IMR-90 (cell line): Measurements from ENCODE around the gene PTP4A2. TPM values are rescaled to one million over a fixed set of nuclear protein-coding genes. Genes with fewer than 3 reads are reported as not detected.

Experiments used
- ATAC-seq: fragments of 200-7000 bp; cut with Tn5 transposase; 2 replicates; pipeline ENCODE4 v1.9.1; 2020; ENCODE audit warnings: low read depth, mild to moderate bottlenecking, moderate library complexity
- BruUV-seq: library from RNA; stranded (reverse); fragments of 400-500 nt; replicated peaks from 2 replicates; lab custom pipeline; 2021; lab: Mats Ljungman, UMichigan
- CTCF ChIA-PET: fragments of 300-600 bp; formaldehyde crosslinking; extraction: SDS; loops from one replicate; lab custom pipeline; 2021; ENCODE audit warnings: antibody characterized with exemption; lab: Yijun Ruan, JAX
- POLR2A ChIA-PET: fragments of 300-600 bp; sonication (Branson Sonifier 250); formaldehyde crosslinking; loops from one replicate; lab custom pipeline; 2022; ENCODE audit warnings: antibody characterized with exemption; ENCODE audit not compliant: unreplicated experiment; lab: Charles Lee
- DNase-seq: peaks from one replicate; pipeline ENCODE4 v3.0.0; 2013
- H2AFZ ChIP-seq: replicated peaks from 2 replicates; pipeline ENCODE3; 2013; ENCODE audit warnings: low read length, mild to moderate bottlenecking; ENCODE audit not compliant: poor library complexity
- H2AK5ac ChIP-seq: 2 replicates; pipeline ENCODE4 v1.6.1; 2013; ENCODE audit warnings: low read depth, low read length, inconsistent platforms
- H2AK9ac ChIP-seq: replicated peaks from 2 replicates; pipeline ENCODE3; 2013; ENCODE audit warnings: mild to moderate bottlenecking, low read depth, low read length, moderate library complexity; ENCODE audit not compliant: poor library complexity
- H2BK120ac ChIP-seq: 2 replicates; pipeline ENCODE4 v1.6.1; 2013; ENCODE audit warnings: low read depth, low read length, inconsistent platforms
- H2BK15ac ChIP-seq: 3 replicates; pipeline ENCODE4 v1.6.1; 2013; ENCODE audit warnings: low read depth, low read length, inconsistent platforms
- H2BK20ac ChIP-seq: 2 replicates; pipeline ENCODE4 v1.6.1; 2013; ENCODE audit warnings: low read depth, mild to moderate bottlenecking, inconsistent platforms, low read length, moderate library complexity
- H2BK5ac ChIP-seq: 2 replicates; pipeline ENCODE4 v1.6.1; 2013; ENCODE audit warnings: mild to moderate bottlenecking, low read depth, low read length, inconsistent platforms; ENCODE audit not compliant: poor library complexity, severe bottlenecking
- H3K14ac ChIP-seq: replicated peaks from 2 replicates; pipeline ENCODE4 v1.6.1; 2013; ENCODE audit warnings: low read depth, low read length, inconsistent platforms
- H3K18ac ChIP-seq: 2 replicates; pipeline ENCODE4 v1.6.1; 2013; ENCODE audit warnings: low read depth, low read length, control low read depth
- H3K23ac ChIP-seq: 2 replicates; pipeline ENCODE4 v1.6.1; 2013; ENCODE audit warnings: low read depth, low read length, inconsistent platforms
- H3K27ac ChIP-seq: 2 replicates; pipeline ENCODE4 v1.5.1; 2013; ENCODE audit warnings: mild to moderate bottlenecking, control low read depth, low read length; ENCODE audit not compliant: insufficient read depth
- H3K27me3 ChIP-seq: 2 replicates; pipeline ENCODE4 v1.6.1; 2013; ENCODE audit warnings: low read length; ENCODE audit not compliant: control insufficient read depth, insufficient read depth
- H3K36me3 ChIP-seq: 2 replicates; pipeline ENCODE4 v1.6.1; 2013; ENCODE audit warnings: low read length, mixed read lengths; ENCODE audit not compliant: control insufficient read depth, insufficient read depth
- H3K4ac ChIP-seq: 2 replicates; pipeline ENCODE4 v1.6.1; 2013; ENCODE audit warnings: low read depth, low read length, inconsistent platforms
- H3K4me1 ChIP-seq: 2 replicates; pipeline ENCODE4 v1.6.1; 2013; ENCODE audit warnings: low read length, mixed read lengths; ENCODE audit not compliant: control insufficient read depth, insufficient read depth
- H3K4me2 ChIP-seq: 2 replicates; pipeline ENCODE4 v1.6.1; 2013; ENCODE audit warnings: low read depth, mild to moderate bottlenecking, control low read depth, low read length, moderate library complexity
- H3K4me3 ChIP-seq: 2 replicates; pipeline ENCODE4 v1.5.1; 2013; ENCODE audit warnings: low read depth, mild to moderate bottlenecking, control low read depth, low read length, moderate library complexity; ENCODE audit not compliant: insufficient read depth
- H3K56ac ChIP-seq: 2 replicates; pipeline ENCODE4 v1.6.1; 2013; ENCODE audit warnings: low read length, inconsistent platforms; ENCODE audit not compliant: insufficient read depth; ENCODE audit errors: extremely low read depth
- H3K79me1 ChIP-seq, 2 experiments: 2 replicates each; pipeline ENCODE4 v1.6.1; 2013; ENCODE audit warnings: low read length in 2 of 2, inconsistent platforms in 1 of 2, low read depth in 1 of 2
- H3K9ac ChIP-seq: 2 replicates; pipeline ENCODE4 v1.6.1; 2013; ENCODE audit warnings: low read depth, low read length, control low read depth
- H3K9me1 ChIP-seq: 2 replicates; pipeline ENCODE4 v1.6.1; 2013; ENCODE audit warnings: low read length, inconsistent platforms; ENCODE audit not compliant: insufficient read depth
- H3K9me3 ChIP-seq: 2 replicates; pipeline ENCODE4 v1.6.1; 2013; ENCODE audit warnings: low read length; ENCODE audit not compliant: control insufficient read depth, insufficient read depth
- H4K20me1 ChIP-seq: 2 replicates; pipeline ENCODE4 v1.6.1; 2013; ENCODE audit warnings: low read length, inconsistent platforms; ENCODE audit not compliant: insufficient read depth
- H4K5ac ChIP-seq: 2 replicates; pipeline ENCODE4 v1.6.1; 2013; ENCODE audit warnings: mild to moderate bottlenecking, low read depth, low read length, control low read depth
- H4K8ac ChIP-seq, 2 experiments: 2 replicates each; pipeline ENCODE4 v1.6.1; 2013; ENCODE audit warnings: low read depth in 2 of 2, low read length in 2 of 2, control low read depth in 1 of 2, inconsistent platforms in 1 of 2
- H4K91ac ChIP-seq: 2 replicates; pipeline ENCODE4 v1.6.1; 2013; ENCODE audit warnings: low read depth, low read length, inconsistent platforms; ENCODE audit not compliant: insufficient read depth
- BHLHE40 ChIP-seq: fragments of 150-350 bp; IDR thresholded peaks from 2 replicates; pipeline ENCODE4 v1.6.1; 2016; ENCODE audit warnings: mild to moderate bottlenecking, low read depth, low read length
- CHD1 ChIP-seq: IDR thresholded peaks from 2 replicates; pipeline ENCODE4 v1.6.1; 2012; ENCODE audit warnings: low read depth, low read length, improper control_type of control experiment
- ELK1 ChIP-seq: fragments of 150-350 bp; IDR thresholded peaks from 2 replicates; pipeline ENCODE4 v1.6.1; 2016; ENCODE audit warnings: low read depth, mild to moderate bottlenecking, low read length, moderate library complexity, borderline replicate concordance
- MXI1 ChIP-seq: IDR thresholded peaks from 2 replicates; pipeline ENCODE4 v1.6.1; 2012; ENCODE audit warnings: low read depth, mild to moderate bottlenecking, low read length, moderate library complexity, borderline replicate concordance
- POLR2A ChIP-seq: IDR thresholded peaks from 2 replicates; pipeline ENCODE4 v1.6.1; 2012; ENCODE audit warnings: mild to moderate bottlenecking, low read depth, low read length
- RAD21 ChIP-seq: IDR thresholded peaks from 2 replicates; pipeline ENCODE4 v1.6.1; 2012; ENCODE audit warnings: low read length, improper control_type of control experiment
- RFX5 ChIP-seq: IDR thresholded peaks from 2 replicates; pipeline ENCODE4 v1.8.0; 2012; ENCODE audit warnings: low read depth, mild to moderate bottlenecking, low read length, moderate library complexity
- SMC3 ChIP-seq: fragments of 150-350 bp; IDR thresholded peaks from 2 replicates; pipeline ENCODE4 v1.6.1; 2016; ENCODE audit warnings: low read depth, mild to moderate bottlenecking, antibody characterized with exemption, low read length, moderate library complexity
- WGBS, 2 experiments: methylation state at CpG; one replicate each; pipeline versions ENCODE4 v1.1.5 to v1.1.7; 2013; ENCODE audit warnings: missing lambda C conversion rate in 2 of 2; ENCODE audit not compliant: insufficient read length in 1 of 2; ENCODE audit errors: extremely low coverage in 2 of 2; 5-methylcytosine and 5-hydroxymethylcytosine counted together
- dilution Hi-C: fragments of 300-500 bp; cut with HindIII; formaldehyde crosslinking; loops from one replicate; pipeline ENCODE4 v1.14.3; 2018; ENCODE audit warnings: low sequenced_read_pairs; ENCODE audit not compliant: unreplicated experiment
- in situ Hi-C: fragments of 300-500 bp; cut with MboI; formaldehyde crosslinking; loops from 3 replicates; pipeline ENCODE4 v1.14.3; 2019; ENCODE audit warnings: low sequenced_read_pairs, inconsistent platforms, mixed read lengths
- intact Hi-C: fragments of 100-400 bp; cut with micrococcal nuclease; formaldehyde crosslinking; loops from 2 replicates; pipeline ENCODE4 v1.10.0; 2022
- polyA plus RNA-seq, 3 experiments: library from polyadenylated mRNA; depleted of rRNA; stranded (reverse); fragments of >200 nt; gene quantifications; 2 replicates each; pipeline ENCODE4 v1.2.3, GENCODE V29; 2012; ENCODE audit warnings: low replicate concordance in 1 of 3
- total RNA-seq: library from RNA; depleted of rRNA; stranded (reverse); fragments of >200 nt; gene quantifications from 2 replicates; pipeline ENCODE4 v1.2.3, GENCODE V29; 2012
- TF ChIP-seq, protein P1 (sequence below): fragments of 150-350 bp; IDR thresholded peaks from 2 replicates; pipeline ENCODE4 v1.6.1; 2017; ENCODE audit warnings: mild to moderate bottlenecking, antibody characterized with exemption, low read length, low read depth
- TF ChIP-seq, protein P2 (sequence below): conservative IDR thresholded peaks from 2 replicates; pipeline ENCODE4 v1.5.1; 2012; ENCODE audit warnings: mild to moderate bottlenecking, low read depth, low read length, improper control_type of control experiment

Gene PTP4A2
- total and polyA plus RNA-seq, 2 of the 4 experiments (the other 2 are of a cell fraction), result 135 to 328 TPM

DNA sequence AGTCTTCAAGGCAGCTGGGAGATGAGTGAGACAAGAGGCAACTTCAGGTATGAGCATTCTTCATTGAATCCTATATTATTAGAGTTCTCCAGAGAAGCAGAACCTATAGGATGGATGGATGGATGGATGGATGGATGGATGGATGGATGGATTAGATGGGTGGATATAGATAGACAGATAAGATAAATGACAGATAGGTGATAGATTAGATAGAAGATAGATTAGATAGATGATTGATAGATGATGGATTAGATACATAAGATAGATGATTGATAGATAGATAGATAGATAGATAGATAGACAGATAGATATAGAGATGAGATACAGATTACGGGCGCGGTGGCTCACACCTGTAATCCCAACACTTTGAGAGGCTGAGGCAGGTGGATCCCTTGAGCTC, 79.1 kb downstream of the PTP4A2 start:
- dilution Hi-C loops, result no loop called here
- no CpG with 5 or more reads among the region's 3 CpGs for WGBS, 2 experiments

More for the DNA sequence above, 79.1 kb downstream of the PTP4A2 start:
- Histone ChIP-seq H3K4me1 (peaks cover 8% of the 10 kb centered on the region), H3K14ac (no peak overlapping the region), H3K79me1 (no peaks in the 10 kb centered on the region), H2BK15ac (no peak overlapping the region), H3K4ac (no peak overlapping the region), H2AFZ (no peak overlapping the region), H3K9me1 (peaks cover 5% of the 10 kb centered on the region; the same call in 1 of the 2 replicates), H3K56ac (no peak overlapping the region), H3K23ac (no peak overlapping the region), H3K4me3 (no peak overlapping the region), H4K5ac (no peak overlapping the region), H4K91ac (no peak overlapping the region), H2AK5ac (no peak overlapping the region), H4K8ac (no peak overlapping the region), H3K36me3 (no peaks in the 10 kb centered on the region), H3K27ac (no peak overlapping the region), H3K4me2 (no peak overlapping the region), H2BK20ac (no peak overlapping the region), H3K9me3 (no peaks in the 10 kb centered on the region), H2BK5ac (no peak overlapping the region), H3K18ac (no peak overlapping the region), H3K27me3 (no peaks in the 10 kb centered on the region), H4K20me1 (no peaks in the 10 kb centered on the region), H2BK120ac (no peak overlapping the region), H3K9ac (no peak overlapping the region), H2AK9ac (no peak overlapping the region)
- intact Hi-C loops (no loop called here), in situ Hi-C loops (no loop called here)
- POLR2A ChIA-PET, result no interaction called here
- CTCF ChIA-PET, result no interaction called here
- no TSS peak for BruUV-seq
- DNase-seq (no peak), ATAC-seq (no peak)
- TF ChIP-seq RFX5 (no peak), RAD21 (no peak), MXI1 (no peak), ELK1 (no peak), SMC3 (no peak), POLR2A (no peak), BHLHE40 (no peak), CHD1 (no peak)
- TF ChIP-seq, protein P1, sequence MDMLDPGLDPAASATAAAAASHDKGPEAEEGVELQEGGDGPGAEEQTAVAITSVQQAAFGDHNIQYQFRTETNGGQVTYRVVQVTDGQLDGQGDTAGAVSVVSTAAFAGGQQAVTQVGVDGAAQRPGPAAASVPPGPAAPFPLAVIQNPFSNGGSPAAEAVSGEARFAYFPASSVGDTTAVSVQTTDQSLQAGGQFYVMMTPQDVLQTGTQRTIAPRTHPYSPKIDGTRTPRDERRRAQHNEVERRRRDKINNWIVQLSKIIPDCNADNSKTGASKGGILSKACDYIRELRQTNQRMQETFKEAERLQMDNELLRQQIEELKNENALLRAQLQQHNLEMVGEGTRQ, result no peak
- TF ChIP-seq, protein P2, sequence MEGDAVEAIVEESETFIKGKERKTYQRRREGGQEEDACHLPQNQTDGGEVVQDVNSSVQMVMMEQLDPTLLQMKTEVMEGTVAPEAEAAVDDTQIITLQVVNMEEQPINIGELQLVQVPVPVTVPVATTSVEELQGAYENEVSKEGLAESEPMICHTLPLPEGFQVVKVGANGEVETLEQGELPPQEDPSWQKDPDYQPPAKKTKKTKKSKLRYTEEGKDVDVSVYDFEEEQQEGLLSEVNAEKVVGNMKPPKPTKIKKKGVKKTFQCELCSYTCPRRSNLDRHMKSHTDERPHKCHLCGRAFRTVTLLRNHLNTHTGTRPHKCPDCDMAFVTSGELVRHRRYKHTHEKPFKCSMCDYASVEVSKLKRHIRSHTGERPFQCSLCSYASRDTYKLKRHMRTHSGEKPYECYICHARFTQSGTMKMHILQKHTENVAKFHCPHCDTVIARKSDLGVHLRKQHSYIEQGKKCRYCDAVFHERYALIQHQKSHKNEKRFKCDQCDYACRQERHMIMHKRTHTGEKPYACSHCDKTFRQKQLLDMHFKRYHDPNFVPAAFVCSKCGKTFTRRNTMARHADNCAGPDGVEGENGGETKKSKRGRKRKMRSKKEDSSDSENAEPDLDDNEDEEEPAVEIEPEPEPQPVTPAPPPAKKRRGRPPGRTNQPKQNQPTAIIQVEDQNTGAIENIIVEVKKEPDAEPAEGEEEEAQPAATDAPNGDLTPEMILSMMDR, result no peak
